Gastroesophageal sphincter (tissue), 4 donors: ENCODE data around the gene NT5DC1. TPM values are rescaled to one million over a fixed set of nuclear protein-coding genes. Genes with fewer than 3 reads are reported as not detected.

Source experiments
- ATAC-seq: fragments of 150-250 bp; one replicate; pipeline ENCODE4 v1.9.1; 2016; ENCODE audit warnings: mild to moderate bottlenecking, moderate library complexity
- H3K27ac ChIP-seq, 4 donors: fragments of 200-600 bp; sonication (generic) in 3 of 4; 1 replicate in 3 of 4; 2 replicates in 1 of 4; pipeline ENCODE4 v1.5.1; 2016 to 2019
- H3K27me3 ChIP-seq: fragments of 200-600 bp; sonication (generic); one replicate; pipeline ENCODE4 v1.5.1; 2019
- H3K36me3 ChIP-seq, 2 donors: fragments of 200-600 bp; sonication (generic); one replicate each; pipeline ENCODE4 v1.5.1; 2019; ENCODE audit warnings: control low read depth in 1 of 2
- H3K4me1 ChIP-seq, 3 donors: fragments of 200-600 bp; sonication (generic); 1 replicate in 2 of 3; 2 replicates in 1 of 3; pipeline ENCODE4 v1.5.1; 2016 to 2019; ENCODE audit warnings: control low read depth in 2 of 3
- H3K4me3 ChIP-seq, 2 donors: fragments of 200-600 bp; sonication (generic); one replicate each; pipeline ENCODE4 v1.5.1; 2019; ENCODE audit warnings: mild to moderate bottlenecking in 1 of 2, moderate library complexity in 1 of 2
- H3K9me3 ChIP-seq, 3 donors: fragments of 200-600 bp; sonication (generic); one replicate each; pipeline ENCODE4 v1.5.1; 2017 to 2019; ENCODE audit warnings: control low read depth in 2 of 3
- EP300 ChIP-seq: sonication (generic); formaldehyde crosslinking; IDR thresholded peaks from one replicate; pipeline ENCODE4 v1.6.1; 2017; ENCODE audit warnings: antibody characterized with exemption, mild to moderate bottlenecking
- POLR2A ChIP-seq, 2 donors: fragments of 450-650 bp; IDR thresholded peaks; one replicate each; pipeline ENCODE4 v1.6.1; 2017; ENCODE audit warnings: antibody characterized with exemption in 2 of 2, mild to moderate bottlenecking in 2 of 2, moderate library complexity in 1 of 2
- POLR2AphosphoS5 ChIP-seq: sonication (generic); formaldehyde crosslinking; IDR thresholded peaks from one replicate; pipeline ENCODE4 v1.6.1; 2017; ENCODE audit warnings: antibody characterized with exemption
- WGBS, 2 donors: methylation state at CpG; one replicate each; pipeline ENCODE4 v1.1.5; 2018; ENCODE audit warnings: low coverage in 1 of 2; 5-methylcytosine and 5-hydroxymethylcytosine counted together
- total RNA-seq, 4 donors: library from RNA; depleted of rRNA; stranded (reverse); fragments of >200 nt; gene quantifications; one replicate each; pipeline ENCODE4 v1.1.0, GENCODE V29; 2016
- TF ChIP-seq, protein P1 (sequence below), 4 experiments: fragments of 200-600 bp in 2 of 4; fragments of 450-650 bp in 2 of 4; sonication (generic) in 1 of 4; IDR thresholded peaks; one replicate each; pipeline ENCODE4 v1.5.1; 2017 to 2019; ENCODE audit warnings: antibody characterized with exemption in 4 of 4, mild to moderate bottlenecking in 2 of 4, moderate library complexity in 2 of 4

NT5DC1 gene
- total RNA-seq, 4 donors from 2014 or later, result 7.1 to 17.4 (median 12.6) TPM

DNA sequence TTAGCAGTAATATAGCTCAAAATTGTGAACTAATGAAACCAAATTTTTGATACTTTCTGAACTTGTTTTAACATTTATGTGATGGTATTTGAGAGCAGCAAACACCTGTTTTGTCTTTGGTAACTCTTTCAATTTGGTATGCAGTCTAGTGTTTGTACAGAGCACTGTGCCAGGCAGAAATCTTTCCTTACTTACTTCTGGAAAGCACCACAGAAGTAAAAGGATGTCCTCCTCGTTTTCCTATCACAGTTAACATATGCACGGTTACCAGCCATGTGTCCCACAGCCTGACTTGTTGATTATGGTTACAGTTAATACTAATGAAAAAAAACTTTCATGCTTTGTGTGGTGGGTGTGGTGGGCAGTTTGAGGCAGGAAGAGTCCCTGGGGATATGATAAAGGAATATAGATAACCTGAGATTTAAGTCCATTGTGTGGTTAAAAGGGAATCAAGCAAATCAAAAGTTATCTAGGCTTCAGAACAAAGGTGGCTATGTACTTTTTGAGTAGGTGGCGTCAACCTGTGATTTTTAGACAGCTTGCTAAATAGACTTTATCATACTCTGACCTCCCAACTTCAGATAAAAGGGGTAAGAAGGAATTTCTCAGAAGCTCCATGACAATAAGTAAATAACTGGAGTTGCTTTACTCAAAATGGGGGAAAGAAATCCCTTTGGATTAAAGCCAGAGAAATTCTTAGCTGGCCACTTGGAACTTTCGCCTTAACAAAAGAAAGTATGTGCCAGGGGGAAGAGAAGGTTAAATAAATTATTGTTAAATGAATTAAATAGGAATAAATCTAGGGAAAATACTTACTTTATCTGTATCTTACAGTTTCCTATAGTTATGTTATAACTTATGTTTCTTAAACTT lies 45.4 kb downstream of the NT5DC1 start:
- Histone ChIP-seq H3K9me3 (no peaks in the 10 kb centered on the region), H3K4me3 (no peak overlapping the region), H3K27me3 (no peaks in the 10 kb centered on the region), H3K4me1 (no peaks in the 10 kb centered on the region), H3K36me3 (peaks cover 0 to 8% of the 10 kb centered on the region in 2 donors), H3K27ac (no peak overlapping the region)
- no peak for TF ChIP-seq POLR2AphosphoS5
- 58 to 83% methylated on average over 3 to 4 of the region's 4 CpGs for WGBS, 2 donors
- no peak for ATAC-seq

DNA sequence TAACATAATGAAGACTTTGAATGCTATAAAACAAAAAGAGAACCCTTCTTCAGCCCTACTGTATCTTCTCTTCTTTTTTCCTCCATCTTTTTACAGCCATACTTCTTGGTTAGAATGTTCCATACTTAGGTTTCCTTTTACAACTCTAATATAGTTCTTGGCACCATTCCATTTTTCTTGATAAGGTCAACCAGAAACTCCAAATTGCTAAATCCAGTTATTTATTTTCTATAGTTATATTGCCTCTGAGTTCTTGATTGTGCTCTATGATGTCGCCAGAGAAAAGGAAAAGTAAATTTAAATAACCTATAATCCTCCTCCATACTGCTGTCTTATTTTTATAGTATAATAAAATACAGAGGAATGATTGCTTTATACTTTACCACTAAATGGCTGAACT lies 52.0 kb downstream of the NT5DC1 start:
- no peak overlapping the region for H3K27ac ChIP-seq
- WGBS, 2 donors, result 54 to 83% methylated on average over 1 of the region's 1 CpG
- H3K27me3 ChIP-seq, result no peaks in the 10 kb centered on the region
- no peak for ATAC-seq
- H3K9me3 ChIP-seq, result no peaks in the 10 kb centered on the region
- TF ChIP-seq, protein P1, sequence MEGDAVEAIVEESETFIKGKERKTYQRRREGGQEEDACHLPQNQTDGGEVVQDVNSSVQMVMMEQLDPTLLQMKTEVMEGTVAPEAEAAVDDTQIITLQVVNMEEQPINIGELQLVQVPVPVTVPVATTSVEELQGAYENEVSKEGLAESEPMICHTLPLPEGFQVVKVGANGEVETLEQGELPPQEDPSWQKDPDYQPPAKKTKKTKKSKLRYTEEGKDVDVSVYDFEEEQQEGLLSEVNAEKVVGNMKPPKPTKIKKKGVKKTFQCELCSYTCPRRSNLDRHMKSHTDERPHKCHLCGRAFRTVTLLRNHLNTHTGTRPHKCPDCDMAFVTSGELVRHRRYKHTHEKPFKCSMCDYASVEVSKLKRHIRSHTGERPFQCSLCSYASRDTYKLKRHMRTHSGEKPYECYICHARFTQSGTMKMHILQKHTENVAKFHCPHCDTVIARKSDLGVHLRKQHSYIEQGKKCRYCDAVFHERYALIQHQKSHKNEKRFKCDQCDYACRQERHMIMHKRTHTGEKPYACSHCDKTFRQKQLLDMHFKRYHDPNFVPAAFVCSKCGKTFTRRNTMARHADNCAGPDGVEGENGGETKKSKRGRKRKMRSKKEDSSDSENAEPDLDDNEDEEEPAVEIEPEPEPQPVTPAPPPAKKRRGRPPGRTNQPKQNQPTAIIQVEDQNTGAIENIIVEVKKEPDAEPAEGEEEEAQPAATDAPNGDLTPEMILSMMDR (IDR thresholded peaks at IDR 0.05), result no peak
- no peak for TF ChIP-seq POLR2AphosphoS5
- TF ChIP-seq POLR2A (IDR thresholded peaks at IDR 0.05), result no peak
- no peak for TF ChIP-seq EP300
- peaks cover 0 to 8% of the 10 kb centered on the region in 2 donors for H3K36me3 ChIP-seq
- no peak overlapping the region for H3K4me3 ChIP-seq
- no peaks in the 10 kb centered on the region for H3K4me1 ChIP-seq

DNA sequence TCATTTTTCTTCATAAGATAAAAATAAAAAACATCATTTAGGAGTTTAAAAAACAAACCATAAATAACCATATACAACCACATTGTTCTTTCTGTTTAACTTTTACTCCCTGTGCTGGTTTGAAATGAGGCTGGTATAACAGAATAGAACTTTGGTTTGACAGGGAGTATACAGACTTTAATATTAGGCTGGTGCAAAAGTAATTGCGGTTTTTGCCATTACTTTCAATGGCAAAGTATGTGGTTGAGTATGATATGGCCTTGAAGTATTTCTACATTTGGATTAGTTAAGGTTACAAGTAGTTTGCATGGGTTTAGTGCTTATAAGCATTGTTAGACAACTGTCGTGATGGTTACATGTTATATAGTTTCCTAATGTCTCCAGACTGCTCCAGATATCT lies 54.2 kb downstream of the NT5DC1 start:
- Histone ChIP-seq H3K36me3 (peaks cover 0 to 7% of the 10 kb centered on the region in 2 donors), H3K9me3 (no peaks in the 10 kb centered on the region), H3K4me3 (no peak overlapping the region), H3K4me1 (peaks cover 0 to 6% (median 0%) of the 10 kb centered on the region in 3 donors), H3K27ac (no peak overlapping the region), H3K27me3 (no peaks in the 10 kb centered on the region)
- TF ChIP-seq POLR2AphosphoS5 (no peak), POLR2A (IDR thresholded peaks at IDR 0.05) (no peak), EP300 (no peak)
- TF ChIP-seq, protein P1 (IDR thresholded peaks at IDR 0.05), result no peak
- 95 to 96% methylated on average over 2 of the region's 2 CpGs for WGBS, 2 donors
- ATAC-seq, result no peak

DNA sequence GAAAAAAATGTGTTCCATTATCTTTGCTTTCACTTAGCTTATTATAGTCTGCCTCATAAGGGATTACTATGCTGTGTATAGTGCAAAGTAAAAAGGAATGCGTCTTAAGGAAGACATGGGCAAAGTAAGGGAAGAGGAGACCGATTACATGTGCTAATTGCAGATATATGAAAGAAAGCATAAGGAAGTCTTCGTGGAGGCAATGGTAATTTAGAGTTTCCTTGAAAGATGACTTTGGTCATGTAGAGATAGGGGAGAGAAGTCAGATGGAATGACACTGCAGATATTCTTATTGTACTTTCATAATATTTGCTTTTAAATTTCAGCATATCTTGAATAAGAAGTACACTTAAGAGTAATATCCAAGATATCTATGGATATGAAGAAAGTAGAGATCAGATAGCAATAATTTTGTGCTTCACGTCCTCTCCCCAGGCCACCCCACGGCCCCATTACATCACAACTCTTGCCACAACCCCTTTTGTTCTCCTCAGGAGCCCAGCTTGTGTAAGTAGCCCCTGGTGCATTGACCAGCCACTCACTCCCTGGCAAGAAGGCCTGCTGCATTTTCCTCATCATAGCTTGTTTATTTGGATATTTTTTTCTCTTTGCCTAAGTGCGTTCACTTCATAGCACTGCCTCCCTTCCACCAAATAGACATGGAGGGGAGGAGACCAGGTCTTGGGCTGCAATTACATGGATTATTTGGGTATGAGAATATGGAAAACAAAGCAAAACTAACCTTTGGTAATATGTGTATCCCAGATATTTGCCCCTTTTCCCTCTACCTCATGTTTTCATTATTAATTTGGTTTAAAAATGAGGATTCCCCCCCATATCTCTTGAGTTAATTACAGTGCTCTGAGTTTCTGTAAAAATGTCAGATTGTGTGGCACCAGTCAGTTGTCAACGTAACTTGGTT lies 56.0 kb downstream of the NT5DC1 start:
- 78 to 81% methylated on average over 5 to 7 of the region's 7 CpGs for WGBS, 2 donors
- no peak for ATAC-seq
- Histone ChIP-seq H3K27ac (no peak overlapping the region), H3K9me3 (no peaks in the 10 kb centered on the region), H3K36me3 (no peaks in the 10 kb centered on the region), H3K4me3 (no peak overlapping the region), H3K4me1 (peaks cover 0 to 6% (median 0%) of the 10 kb centered on the region in 3 donors), H3K27me3 (no peaks in the 10 kb centered on the region)
- TF ChIP-seq POLR2A (IDR thresholded peaks at IDR 0.05) (no peak), EP300 (no peak), POLR2AphosphoS5 (no peak)
- TF ChIP-seq, protein P1 (IDR thresholded peaks at IDR 0.05), result no peak

DNA sequence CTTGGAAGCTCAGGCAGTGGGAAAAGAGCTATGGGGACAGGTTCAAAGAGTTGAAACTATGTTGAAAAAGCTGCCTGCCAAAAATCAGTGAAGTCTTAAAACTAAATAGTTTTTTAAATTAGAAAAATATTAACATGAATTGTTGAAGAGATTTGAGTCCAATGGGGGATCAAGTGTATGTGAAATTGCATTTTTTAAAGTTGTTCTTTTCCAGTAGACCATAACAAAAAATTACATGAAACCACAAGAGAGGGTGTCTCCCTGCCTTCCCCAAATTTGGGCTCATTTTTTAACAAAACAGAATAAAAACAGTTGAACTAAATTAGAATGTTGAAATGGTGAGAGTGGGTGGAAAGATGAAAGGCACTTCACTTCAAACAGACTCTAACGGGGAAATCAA lies 56.7 kb downstream of the NT5DC1 start:
- TF ChIP-seq, protein P1 (IDR thresholded peaks at IDR 0.05), result no peak
- TF ChIP-seq EP300 (no peak), POLR2AphosphoS5 (no peak), POLR2A (IDR thresholded peaks at IDR 0.05) (no peak)
- Histone ChIP-seq H3K4me1 (peaks cover 0 to 6% (median 0%) of the 10 kb centered on the region in 3 donors), H3K4me3 (no peak overlapping the region), H3K27ac (no peak overlapping the region), H3K27me3 (no peaks in the 10 kb centered on the region), H3K36me3 (no peaks in the 10 kb centered on the region), H3K9me3 (no peaks in the 10 kb centered on the region)
- 44 to 92% methylated on average over 1 of the region's 1 CpG for WGBS, 2 donors
- no peak for ATAC-seq
